ENCODE results near the gene CHST14.

Gene CHST14

GRCh38 chr15:40430271-40430805 lies 40.4 kb upstream of the CHST14 start:
- peak overlapping the region; percentile 63 for H3K27ac ChIP-seq
- TF ChIP-seq CTCF (IDR thresholded peaks at IDR 0.05) (no peak), ZFX (IDR thresholded peaks at IDR 0.05; ENCODE audit: borderline replicate concordance) (no peak)

GRCh38 chr15:40435023-40435709 lies 35.6 kb upstream of the CHST14 start:
- no peak overlapping the region for H3K27ac ChIP-seq
- TF ChIP-seq CTCF (IDR thresholded peaks at IDR 0.05) (no peak), ZFX (IDR thresholded peaks at IDR 0.05; ENCODE audit: borderline replicate concordance) (no peak)

DNA sequence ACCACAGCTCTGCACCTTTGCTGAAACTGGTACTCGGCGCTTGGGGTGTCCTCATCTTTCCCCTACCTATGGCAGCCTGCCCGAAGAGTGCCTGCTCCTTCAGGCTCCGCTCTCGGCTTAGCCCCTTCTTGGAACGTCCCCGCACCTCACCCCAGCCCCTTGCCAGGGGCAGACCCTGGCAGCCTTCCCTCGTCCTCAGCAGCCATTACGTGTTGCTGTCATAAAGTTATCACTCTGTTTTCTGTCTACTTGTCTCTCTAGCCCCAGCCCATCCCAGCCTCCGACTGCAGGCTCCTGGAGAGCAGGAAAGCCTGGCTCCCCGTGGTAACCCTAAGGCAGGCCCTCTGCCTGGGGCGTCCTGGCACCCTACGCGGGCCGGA lies 35.1 kb upstream of the CHST14 start:
- H3K27ac ChIP-seq = no peak overlapping the region
- TF ChIP-seq ZFX (IDR thresholded peaks at IDR 0.05; ENCODE audit: borderline replicate concordance) = no peak
- TF ChIP-seq CTCF (IDR thresholded peaks at IDR 0.05) = no peak

GRCh38 chr15:40436116-40436891 lies 34.5 kb upstream of the CHST14 start:
- TF ChIP-seq CTCF (IDR thresholded peaks at IDR 0.05) = no peak
- no peak for TF ChIP-seq ZFX (IDR thresholded peaks at IDR 0.05; ENCODE audit: borderline replicate concordance)
- H3K27ac ChIP-seq = no peak overlapping the region

GRCh38 chr15:40436892-40437751 lies 33.7 kb upstream of the CHST14 start:
- H3K27ac ChIP-seq = no peak overlapping the region
- TF ChIP-seq ZFX (IDR thresholded peaks at IDR 0.05; ENCODE audit: borderline replicate concordance) (no peak), CTCF (IDR thresholded peaks at IDR 0.05) (no peak)

DNA sequence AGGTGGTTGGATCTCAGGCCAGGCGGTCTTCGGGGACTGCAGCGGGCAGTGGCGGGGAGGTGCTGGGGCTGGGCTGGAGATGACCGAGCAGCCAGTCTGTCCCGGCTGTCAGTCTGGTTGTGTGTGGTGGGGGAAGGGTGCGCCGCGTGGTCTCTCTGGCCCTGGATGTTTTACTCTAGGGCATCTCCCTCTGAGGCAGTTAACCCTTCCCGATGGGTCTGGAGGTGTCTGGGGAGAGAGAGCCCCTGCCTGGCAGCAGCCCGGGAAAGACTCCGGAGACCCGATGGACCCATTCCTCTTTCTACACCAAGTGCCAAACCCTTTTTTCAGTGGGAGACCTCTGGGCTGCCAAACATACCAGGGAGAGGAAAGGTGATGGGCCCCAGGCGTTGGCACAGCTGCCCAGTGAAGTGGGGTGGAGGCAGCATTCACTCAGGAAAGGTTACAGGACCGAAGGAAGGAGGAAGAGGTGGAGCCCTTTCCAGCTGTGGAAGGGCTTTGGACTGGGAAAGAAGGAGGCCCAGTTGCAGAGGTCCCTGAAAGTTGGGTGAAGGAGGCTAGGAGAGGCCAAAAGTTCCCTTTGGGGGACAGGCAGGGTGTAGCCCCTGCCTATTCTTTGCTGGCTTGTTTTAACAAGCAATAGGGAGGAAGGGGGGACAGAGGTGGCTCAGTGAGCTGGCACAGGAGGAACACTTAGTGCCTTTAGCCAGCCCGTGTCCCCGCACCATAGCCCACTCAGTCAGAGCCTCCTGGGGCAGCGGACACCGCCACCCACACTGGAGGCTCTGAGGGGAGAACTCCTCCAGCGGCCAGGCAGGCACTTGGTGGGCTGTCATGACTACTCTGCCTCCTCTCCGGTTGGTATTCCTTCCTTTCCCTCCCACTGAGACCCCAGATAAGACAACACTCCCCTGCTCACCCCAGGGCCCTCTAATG lies 32.8 kb upstream of the CHST14 start:
- H3K27ac ChIP-seq = no peak overlapping the region
- no peak for TF ChIP-seq ZFX (IDR thresholded peaks at IDR 0.05; ENCODE audit: borderline replicate concordance)
- TF ChIP-seq CTCF (IDR thresholded peaks at IDR 0.05) = no peak

Data from 22Rv1 (cell line).